Panc1 (cell line): ENCODE results near the gene SIRT5. TPM values are rescaled to one million over a fixed set of nuclear protein-coding genes. Genes with fewer than 3 reads are reported as not detected.

Source experiments
- ATAC-seq: fragments of 200-7000 bp; cut with Tn5 transposase; 2 replicates; pipeline ENCODE4 v1.9.1; 2020; ENCODE audit warnings: mild to moderate bottlenecking, moderate library complexity
- BruUV-seq: library from RNA; stranded (reverse); fragments of 400-500 nt; replicated peaks from 2 replicates; lab custom pipeline; 2021; lab: Mats Ljungman, UMichigan
- CTCF ChIA-PET: fragments of 300-600 bp; sonication (Branson Sonifier 250); formaldehyde crosslinking; loops from one replicate; lab custom pipeline; 2022; ENCODE audit warnings: antibody characterized with exemption; lab: Charles Lee
- POLR2A ChIA-PET: fragments of 300-600 bp; sonication (Branson Sonifier 250); formaldehyde crosslinking; loops from one replicate; lab custom pipeline; 2022; ENCODE audit warnings: antibody characterized with exemption; lab: Charles Lee
- DNase-seq: peaks from one replicate; pipeline ENCODE4 v3.0.0-alpha.2; 2010; ENCODE audit warnings: low read depth, low spot score
- H3K27ac ChIP-seq: 2 replicates; pipeline ENCODE4 v1.5.1; 2011; ENCODE audit warnings: mild to moderate bottlenecking, low read length, inconsistent platforms
- H3K27me3 ChIP-seq: fragments of 200-500 bp; sonication (Bioruptor generic); 2 replicates; pipeline ENCODE4 v1.6.0; 2014; ENCODE audit warnings: low read length, inconsistent platforms; ENCODE audit not compliant: control insufficient read depth, insufficient read depth
- H3K36me3 ChIP-seq: fragments of 200-500 bp; sonication (Bioruptor generic); 2 replicates; pipeline ENCODE4 v1.5.1; 2014; ENCODE audit warnings: inconsistent platforms, mild to moderate bottlenecking, low read length, moderate library complexity; ENCODE audit not compliant: control insufficient read depth, insufficient read depth
- H3K4me1 ChIP-seq: 2 replicates; pipeline ENCODE4 v1.5.1; 2011; ENCODE audit warnings: inconsistent platforms, mild to moderate bottlenecking, low read length, moderate library complexity; ENCODE audit not compliant: control insufficient read depth, insufficient read depth
- H3K4me3 ChIP-seq, 2 experiments: 2 replicates each; pipeline ENCODE4 v1.5.1; 2011 to 2012; ENCODE audit warnings: low read depth in 2 of 2, low read length in 2 of 2, mild to moderate bottlenecking in 2 of 2, inconsistent platforms in 1 of 2, moderate library complexity in 1 of 2
- H3K9me3 ChIP-seq: fragments of 200-500 bp; sonication (Bioruptor generic); 2 replicates; pipeline ENCODE4 v1.5.1; 2014; ENCODE audit warnings: low read depth, mild to moderate bottlenecking, inconsistent platforms, low read length, moderate library complexity; ENCODE audit not compliant: control insufficient read depth, insufficient read depth
- CTCF ChIP-seq: fragments of 450-650 bp; IDR thresholded peaks from 2 replicates; pipeline ENCODE4 v1.5.1; 2017; ENCODE audit warnings: mild to moderate bottlenecking
- POLR2AphosphoS5 ChIP-seq: IDR thresholded peaks from 2 replicates; pipeline ENCODE4 v1.6.1; 2012; ENCODE audit warnings: mild to moderate bottlenecking, low read depth, low read length, moderate library complexity
- SIN3A ChIP-seq: IDR thresholded peaks from 2 replicates; pipeline ENCODE4 v1.6.1; 2012; ENCODE audit warnings: low read depth, mild to moderate bottlenecking, low read length, moderate library complexity, borderline replicate concordance; ENCODE audit not compliant: insufficient read depth
- TCF7L2 ChIP-seq: IDR thresholded peaks from 2 replicates; pipeline ENCODE4 v1.6.1; 2011; ENCODE audit warnings: mild to moderate bottlenecking, low read depth, low read length, inconsistent platforms
- in situ Hi-C: cut with HindIII; loops from 2 replicates; pipeline ENCODE4 v1.10.0; 2016; ENCODE audit warnings: low sequenced_read_pairs, low pct_unique_long_range_greater_than_20kb
- intact Hi-C: fragments of 100-400 bp; cut with micrococcal nuclease; formaldehyde crosslinking; loops from one replicate; pipeline ENCODE4 v1.10.0; 2022; ENCODE audit not compliant: unreplicated experiment
- total RNA-seq: library from RNA; stranded (reverse); gene quantifications from one replicate; pipeline ENCODE4 v1.2.1, GENCODE V29; 2021; ENCODE audit not compliant: unreplicated experiment
- TF ChIP-seq, protein P1 (sequence below), 2 experiments: IDR thresholded peaks; 2 replicates each; pipeline ENCODE4 v1.6.1; 2011 to 2012; ENCODE audit warnings: low read depth in 2 of 2, control low read depth in 1 of 2, low read length in 1 of 2, mild to moderate bottlenecking in 1 of 2, moderate library complexity in 1 of 2; ENCODE audit not compliant: insufficient read depth in 1 of 2

SIRT5 gene
- total RNA-seq, 1 experiment from 2014 or later, result 11.0 TPM

GRCh38 chr6:13597073-13597472, 22.7 kb downstream of the SIRT5 start:
- CTCF ChIA-PET, result no interaction called here
- H3K27ac ChIP-seq, result no peak overlapping the region
- TF ChIP-seq POLR2AphosphoS5, result no peak
- TF ChIP-seq, protein P1, sequence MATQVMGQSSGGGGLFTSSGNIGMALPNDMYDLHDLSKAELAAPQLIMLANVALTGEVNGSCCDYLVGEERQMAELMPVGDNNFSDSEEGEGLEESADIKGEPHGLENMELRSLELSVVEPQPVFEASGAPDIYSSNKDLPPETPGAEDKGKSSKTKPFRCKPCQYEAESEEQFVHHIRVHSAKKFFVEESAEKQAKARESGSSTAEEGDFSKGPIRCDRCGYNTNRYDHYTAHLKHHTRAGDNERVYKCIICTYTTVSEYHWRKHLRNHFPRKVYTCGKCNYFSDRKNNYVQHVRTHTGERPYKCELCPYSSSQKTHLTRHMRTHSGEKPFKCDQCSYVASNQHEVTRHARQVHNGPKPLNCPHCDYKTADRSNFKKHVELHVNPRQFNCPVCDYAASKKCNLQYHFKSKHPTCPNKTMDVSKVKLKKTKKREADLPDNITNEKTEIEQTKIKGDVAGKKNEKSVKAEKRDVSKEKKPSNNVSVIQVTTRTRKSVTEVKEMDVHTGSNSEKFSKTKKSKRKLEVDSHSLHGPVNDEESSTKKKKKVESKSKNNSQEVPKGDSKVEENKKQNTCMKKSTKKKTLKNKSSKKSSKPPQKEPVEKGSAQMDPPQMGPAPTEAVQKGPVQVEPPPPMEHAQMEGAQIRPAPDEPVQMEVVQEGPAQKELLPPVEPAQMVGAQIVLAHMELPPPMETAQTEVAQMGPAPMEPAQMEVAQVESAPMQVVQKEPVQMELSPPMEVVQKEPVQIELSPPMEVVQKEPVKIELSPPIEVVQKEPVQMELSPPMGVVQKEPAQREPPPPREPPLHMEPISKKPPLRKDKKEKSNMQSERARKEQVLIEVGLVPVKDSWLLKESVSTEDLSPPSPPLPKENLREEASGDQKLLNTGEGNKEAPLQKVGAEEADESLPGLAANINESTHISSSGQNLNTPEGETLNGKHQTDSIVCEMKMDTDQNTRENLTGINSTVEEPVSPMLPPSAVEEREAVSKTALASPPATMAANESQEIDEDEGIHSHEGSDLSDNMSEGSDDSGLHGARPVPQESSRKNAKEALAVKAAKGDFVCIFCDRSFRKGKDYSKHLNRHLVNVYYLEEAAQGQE (IDR thresholded peaks at IDR 0.05; ENCODE audit: insufficient read depth in 1 of 2, low read depth in 2 of 2, low read length in 1 of 2), result no peak
- no peak for TF ChIP-seq SIN3A
- TF ChIP-seq CTCF, result no peak
- no peak for TF ChIP-seq TCF7L2
- H3K4me1 ChIP-seq, result no peaks in the 10 kb centered on the region
- BruUV-seq, result no TSS peak
- no peak for DNase-seq
- no peak for ATAC-seq
- POLR2A ChIA-PET, result no interaction called here
- in situ Hi-C loops (no loop called here), intact Hi-C loops (no loop called here)
- no peak overlapping the region for H3K4me3 ChIP-seq
- H3K36me3 ChIP-seq, result peaks cover 3% of the 10 kb centered on the region; the same call in 1 of the 2 replicates
- H3K27me3 ChIP-seq, result no peaks in the 10 kb centered on the region
- H3K9me3 ChIP-seq, result no peaks in the 10 kb centered on the region

DNA sequence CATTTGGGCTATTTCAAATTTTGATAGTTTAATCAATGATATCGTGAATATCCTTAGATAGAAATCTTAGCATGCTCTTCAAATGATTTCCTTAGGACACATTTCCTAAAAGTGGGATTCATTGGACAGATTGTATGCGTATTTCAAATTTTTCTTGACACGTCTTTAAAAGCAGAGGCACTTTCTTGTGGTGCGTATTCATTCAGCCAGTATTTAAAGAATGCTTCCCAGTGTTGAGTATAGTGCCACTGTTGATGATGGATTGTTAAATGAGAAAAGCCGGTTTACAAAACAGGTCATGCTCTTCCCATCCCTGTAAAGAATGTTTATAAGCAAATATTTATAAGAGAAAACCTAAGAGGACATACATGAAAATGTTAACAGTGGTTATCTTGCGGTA, 25.6 kb downstream of the SIRT5 start:
- Histone ChIP-seq H3K27ac (no peak overlapping the region), H3K27me3 (no peaks in the 10 kb centered on the region), H3K36me3 (peaks cover 3% of the 10 kb centered on the region; the same call in 1 of the 2 replicates), H3K4me1 (no peaks in the 10 kb centered on the region), H3K4me3 (no peak overlapping the region), H3K9me3 (no peaks in the 10 kb centered on the region)
- TF ChIP-seq SIN3A (no peak), TCF7L2 (no peak), POLR2AphosphoS5 (no peak), CTCF (no peak)
- TF ChIP-seq, protein P1 (IDR thresholded peaks at IDR 0.05; ENCODE audit: insufficient read depth in 1 of 2, low read depth in 2 of 2, low read length in 1 of 2), result no peak
- no peak for ATAC-seq
- no peak for DNase-seq
- intact Hi-C loops, result no loop called here
- POLR2A ChIA-PET, result no interaction called here
- CTCF ChIA-PET, result no interaction called here
- in situ Hi-C loops, result no loop called here
- no TSS peak for BruUV-seq
